Activated T-helper 2 cell treated with anti-CD3 and anti-CD28 coated beads, Interferon-gamma antibody, Interleukin-2, Interleukin-4, amounts not matched to agents 10 μg/mL and 5 μg/mL and 100 μg/mL, durations not matched to agents 14 hours and 24 hours and 36 hours (primary cell): ENCODE measurements around the gene TBC1D22B. TPM values are rescaled to one million over a fixed set of nuclear protein-coding genes. Genes with fewer than 3 reads are reported as not detected.

ENCODE experiments used
- DNase-seq: peaks from one replicate; pipeline ENCODE4 v3.0.0; 2021; ENCODE audit warnings: low spot score
- H3K27ac Mint-ChIP-seq: one replicate; pipeline ENCODE4 v1.8.0; 2021; ENCODE audit warnings: mixed read lengths
- H3K27me3 Mint-ChIP-seq: one replicate; pipeline ENCODE4 v1.8.0; 2021; ENCODE audit warnings: low read depth, mixed read lengths
- H3K36me3 Mint-ChIP-seq: one replicate; pipeline ENCODE4 v1.8.0; 2021; ENCODE audit warnings: low read depth, mixed read lengths
- H3K4me1 Mint-ChIP-seq: one replicate; pipeline ENCODE4 v1.8.0; 2021; ENCODE audit warnings: low read depth, mixed read lengths
- H3K4me3 Mint-ChIP-seq: one replicate; pipeline ENCODE4 v1.8.0; 2021; ENCODE audit warnings: low read depth, mild to moderate bottlenecking, moderate library complexity, mixed read lengths
- H3K9me3 Mint-ChIP-seq: one replicate; pipeline ENCODE4 v1.8.0; 2021; ENCODE audit warnings: mixed read lengths
- intact Hi-C: fragments of 100-400 bp; cut with micrococcal nuclease; formaldehyde crosslinking; loops from one replicate; pipeline ENCODE4 v1.15.1; 2023
- total RNA-seq: library from RNA; stranded (reverse); gene quantifications from 2 replicates; pipeline ENCODE4 v1.2.3, GENCODE V29; 2022

Gene TBC1D22B
- total RNA-seq, 1 donor from 2014 or later, result 13.8 TPM

- intact Hi-C loops, result no loop called here
Measured at GRCh38 chr6:37225350-37226169, 32.0 kb upstream of the TBC1D22B start.

GRCh38 chr6:37230104-37230503 is 27.5 kb upstream of the TBC1D22B start:
- H3K9me3 Mint-ChIP-seq, result no peaks in the 10 kb centered on the region
- H3K27ac Mint-ChIP-seq, result no peak overlapping the region
- no peak for DNase-seq

More at GRCh38 chr6:37225350-37226169, 32.0 kb upstream of the TBC1D22B start:
- peaks cover 16% of the 10 kb centered on the region for H3K4me1 Mint-ChIP-seq
- H3K4me3 Mint-ChIP-seq, result no peak overlapping the region
- H3K9me3 Mint-ChIP-seq, result no peaks in the 10 kb centered on the region
- H3K36me3 Mint-ChIP-seq, result no peaks in the 10 kb centered on the region
- DNase-seq, result no peak
- H3K27me3 Mint-ChIP-seq, result no peaks in the 10 kb centered on the region
- H3K27ac Mint-ChIP-seq, result no peak overlapping the region

GRCh38 chr6:37232430-37233017 is 25.0 kb upstream of the TBC1D22B start:
- no peaks in the 10 kb centered on the region for H3K36me3 Mint-ChIP-seq
- H3K9me3 Mint-ChIP-seq, result no peaks in the 10 kb centered on the region
- H3K27ac Mint-ChIP-seq, result no peak overlapping the region
- H3K27me3 Mint-ChIP-seq, result no peaks in the 10 kb centered on the region
- H3K4me3 Mint-ChIP-seq, result no peak overlapping the region
- H3K4me1 Mint-ChIP-seq, result peaks cover 11% of the 10 kb centered on the region
- intact Hi-C loops, result no loop called here
- DNase-seq, result no peak

More at GRCh38 chr6:37230104-37230503, 27.5 kb upstream of the TBC1D22B start:
- H3K4me1 Mint-ChIP-seq, result peaks cover 2% of the 10 kb centered on the region
- H3K27me3 Mint-ChIP-seq, result no peaks in the 10 kb centered on the region
- intact Hi-C loops, result no loop called here
- H3K36me3 Mint-ChIP-seq, result no peaks in the 10 kb centered on the region
- H3K4me3 Mint-ChIP-seq, result no peak overlapping the region

GRCh38 chr6:37233541-37233940 is 24.0 kb upstream of the TBC1D22B start:
- intact Hi-C loops, result no loop called here
- no peak for DNase-seq
- Mint-ChIP-seq H3K27ac (no peak overlapping the region), H3K9me3 (no peaks in the 10 kb centered on the region), H3K4me1 (peaks cover 15% of the 10 kb centered on the region), H3K36me3 (no peaks in the 10 kb centered on the region), H3K4me3 (no peak overlapping the region), H3K27me3 (no peaks in the 10 kb centered on the region)

- H3K9me3 Mint-ChIP-seq, result no peaks in the 10 kb centered on the region
- H3K36me3 Mint-ChIP-seq, result no peaks in the 10 kb centered on the region
- intact Hi-C loops, result no loop called here
- H3K4me3 Mint-ChIP-seq, result no peak overlapping the region
- H3K4me1 Mint-ChIP-seq, result peaks cover 29% of the 10 kb centered on the region
- DNase-seq, result no peak
- H3K27ac Mint-ChIP-seq, result peak overlapping the region; percentile 10
- no peaks in the 10 kb centered on the region for H3K27me3 Mint-ChIP-seq
Measured at GRCh38 chr6:37236921-37237320, 20.7 kb upstream of the TBC1D22B start.

GRCh38 chr6:37237789-37238188 is 19.8 kb upstream of the TBC1D22B start:
- H3K4me3 Mint-ChIP-seq, result no peak overlapping the region
- intact Hi-C loops, result no loop called here
- no peaks in the 10 kb centered on the region for H3K27me3 Mint-ChIP-seq
- H3K4me1 Mint-ChIP-seq, result peaks cover 38% of the 10 kb centered on the region
- no peak for DNase-seq
- H3K9me3 Mint-ChIP-seq, result no peaks in the 10 kb centered on the region
- no peaks in the 10 kb centered on the region for H3K36me3 Mint-ChIP-seq
- no peak overlapping the region for H3K27ac Mint-ChIP-seq

GRCh38 chr6:37238381-37238780 is 19.2 kb upstream of the TBC1D22B start:
- Mint-ChIP-seq H3K27me3 (no peaks in the 10 kb centered on the region), H3K27ac (no peak overlapping the region), H3K4me3 (no peak overlapping the region), H3K4me1 (peaks cover 39% of the 10 kb centered on the region), H3K9me3 (no peaks in the 10 kb centered on the region), H3K36me3 (no peaks in the 10 kb centered on the region)
- DNase-seq, result no peak
- intact Hi-C loops, result no loop called here

- no peak overlapping the region for H3K4me3 Mint-ChIP-seq
- H3K36me3 Mint-ChIP-seq, result no peaks in the 10 kb centered on the region
- no peaks in the 10 kb centered on the region for H3K9me3 Mint-ChIP-seq
Measured at GRCh38 chr6:37239526-37239925, 18.0 kb upstream of the TBC1D22B start.

GRCh38 chr6:37239950-37240713 is 17.4 kb upstream of the TBC1D22B start:
- intact Hi-C loops, result loop anchor here (1.0 to 5.0 kb wide), 4 partner anchors 20 to 737 kb away; no protein-coding TSS in a partner anchor
- no peak overlapping the region for H3K4me3 Mint-ChIP-seq
- peaks cover 5% of the 10 kb centered on the region for H3K36me3 Mint-ChIP-seq
- H3K4me1 Mint-ChIP-seq, result peaks cover 41% of the 10 kb centered on the region
- peak overlapping the region; percentile 86 for H3K27ac Mint-ChIP-seq
- no peaks in the 10 kb centered on the region for H3K27me3 Mint-ChIP-seq
- peak; percentile 27 for DNase-seq
- no peaks in the 10 kb centered on the region for H3K9me3 Mint-ChIP-seq

More at GRCh38 chr6:37239526-37239925, 18.0 kb upstream of the TBC1D22B start:
- H3K27me3 Mint-ChIP-seq, result no peaks in the 10 kb centered on the region
- peak overlapping the region; percentile 86 for H3K27ac Mint-ChIP-seq
- peaks cover 41% of the 10 kb centered on the region for H3K4me1 Mint-ChIP-seq
- DNase-seq, result no peak
- intact Hi-C loops, result no loop called here

- no peak overlapping the region for H3K27ac Mint-ChIP-seq
Measured at GRCh38 chr6:37241131-37241530, 16.4 kb upstream of the TBC1D22B start.

GRCh38 chr6:37241775-37242428 is 15.7 kb upstream of the TBC1D22B start:
- H3K4me1 Mint-ChIP-seq, result peaks cover 43% of the 10 kb centered on the region
- H3K36me3 Mint-ChIP-seq, result peaks cover 9% of the 10 kb centered on the region

More at GRCh38 chr6:37241131-37241530, 16.4 kb upstream of the TBC1D22B start:
- peaks cover 45% of the 10 kb centered on the region for H3K4me1 Mint-ChIP-seq
- DNase-seq, result no peak
- intact Hi-C loops, result loop anchor here (5.0 kb wide), 2 partner anchors 51 to 736 kb away; no protein-coding TSS in a partner anchor
- H3K27me3 Mint-ChIP-seq, result no peaks in the 10 kb centered on the region
- no peaks in the 10 kb centered on the region for H3K9me3 Mint-ChIP-seq
- no peak overlapping the region for H3K4me3 Mint-ChIP-seq
- H3K36me3 Mint-ChIP-seq, result peaks cover 9% of the 10 kb centered on the region

GRCh38 chr6:37242429-37243052 is 15.0 kb upstream of the TBC1D22B start:
- no peaks in the 10 kb centered on the region for H3K27me3 Mint-ChIP-seq
- H3K9me3 Mint-ChIP-seq, result no peaks in the 10 kb centered on the region
- peaks cover 12% of the 10 kb centered on the region for H3K36me3 Mint-ChIP-seq
- no peak overlapping the region for H3K4me3 Mint-ChIP-seq
- peak overlapping the region; percentile 25 for H3K27ac Mint-ChIP-seq
- DNase-seq, result no peak
- peaks cover 36% of the 10 kb centered on the region for H3K4me1 Mint-ChIP-seq
- intact Hi-C loops, result loop anchor here (5.0 kb wide), 2 partner anchors 50 to 735 kb away; no protein-coding TSS in a partner anchor

More at GRCh38 chr6:37241775-37242428, 15.7 kb upstream of the TBC1D22B start:
- Mint-ChIP-seq H3K4me3 (no peak overlapping the region), H3K9me3 (no peaks in the 10 kb centered on the region), H3K27me3 (no peaks in the 10 kb centered on the region), H3K27ac (peak overlapping the region; percentile 13)
- DNase-seq, result no peak
- intact Hi-C loops, result loop anchor here (5.0 kb wide), 2 partner anchors 50 to 735 kb away; no protein-coding TSS in a partner anchor
